Endothelial cell of umbilical vein (primary cell): Measurements from ENCODE around the gene HCN1. TPM values are rescaled to one million over a fixed set of nuclear protein-coding genes. Genes with fewer than 3 reads are reported as not detected.

ENCODE experiments used
- BruUV-seq: library from RNA; stranded (reverse); fragments of 400-500 nt; replicated peaks from 2 replicates; lab custom pipeline; 2021; lab: Mats Ljungman, UMichigan
- CTCF ChIA-PET: fragments of 300-600, 350-600 bp; sonication (Branson Sonifier 250); formaldehyde crosslinking; loops from one replicate; lab custom pipeline; 2021; ENCODE audit warnings: antibody characterized with exemption, inconsistent platforms; lab: Charles Lee
- POLR2A ChIA-PET: fragments of 300-600, 350-600 bp; sonication (Branson Sonifier 250); formaldehyde crosslinking; loops from one replicate; lab custom pipeline; 2021; ENCODE audit warnings: antibody characterized with exemption, inconsistent platforms; lab: Charles Lee
- DNase-seq: peaks from one replicate; pipeline ENCODE4 v3.0.0-alpha.2; 2011; ENCODE audit warnings: low read depth, low spot score
- FAIRE-seq: peaks from 2 replicates; lab custom pipeline; 2011; peaks lifted over from hg19 to GRCh38; lab: Jason Lieb, UNC
- H2AFZ ChIP-seq: 2 replicates; pipeline ENCODE4 v1.6.0; 2012; ENCODE audit warnings: low read depth, low read length, control low read depth, inconsistent platforms
- H3K27ac ChIP-seq: 2 replicates; pipeline ENCODE4 v1.5.1; 2011; ENCODE audit warnings: low read depth, mild to moderate bottlenecking, control low read depth, low read length, moderate library complexity; ENCODE audit not compliant: insufficient read depth
- H3K27me3 ChIP-seq, 2 experiments: 2 replicates each; pipeline versions ENCODE4 v1.6.0 to v1.6.1; 2011; ENCODE audit warnings: low read length in 2 of 2, mixed read lengths in 1 of 2; ENCODE audit not compliant: control insufficient read depth in 2 of 2, insufficient read depth in 2 of 2
- H3K36me3 ChIP-seq, 2 experiments: 2 replicates in 1 of 2; 3 replicates in 1 of 2; pipeline ENCODE4 v1.5.1; 2011; ENCODE audit warnings: low read length in 2 of 2, mild to moderate bottlenecking in 1 of 2, moderate library complexity in 1 of 2; ENCODE audit not compliant: control insufficient read depth in 2 of 2, insufficient read depth in 2 of 2; ENCODE audit errors: extremely low read depth in 1 of 2
- H3K4me1 ChIP-seq: 3 replicates; pipeline ENCODE4 v1.5.1; 2011; ENCODE audit warnings: mild to moderate bottlenecking, low read length; ENCODE audit not compliant: control insufficient read depth, insufficient read depth; ENCODE audit errors: extremely low read depth
- H3K4me2 ChIP-seq: 2 replicates; pipeline ENCODE4 v1.6.1; 2011; ENCODE audit warnings: low read length, control low read depth, mixed read lengths; ENCODE audit not compliant: insufficient read depth
- H3K4me3 ChIP-seq, 3 experiments: fragments of 200-600 bp in 1 of 3; sonication (generic), shearing (Covaris generic) in 1 of 3; replicated peaks in 1 of 3; 2 replicates each; pipeline ENCODE4 v1.5.1; 2011 to 2016; ENCODE audit warnings: control low read depth in 3 of 3, low read length in 3 of 3, mild to moderate bottlenecking in 2 of 3, inconsistent platforms in 1 of 3, low read depth in 1 of 3, moderate library complexity in 1 of 3; ENCODE audit not compliant: insufficient read depth in 1 of 3
- H3K79me2 ChIP-seq: 2 replicates; pipeline ENCODE4 v1.6.0; 2012; ENCODE audit warnings: low read length, inconsistent platforms; ENCODE audit not compliant: control insufficient read depth, insufficient read depth
- H3K9ac ChIP-seq: replicated peaks from 2 replicates; pipeline ENCODE3; 2011; ENCODE audit warnings: low read length, control low read depth; ENCODE audit not compliant: insufficient read depth; ENCODE audit errors: extremely low read depth
- H3K9me1 ChIP-seq: replicated peaks from 3 replicates; pipeline ENCODE4 v1.6.0; 2011; ENCODE audit warnings: mild to moderate bottlenecking, low read length; ENCODE audit not compliant: control insufficient read depth, insufficient read depth; ENCODE audit errors: extremely low read depth
- H3K9me3 ChIP-seq: replicated peaks from 2 replicates; pipeline ENCODE4 v1.5.1; 2012; ENCODE audit warnings: low read length, inconsistent platforms; ENCODE audit not compliant: control insufficient read depth, insufficient read depth
- H4K20me1 ChIP-seq: replicated peaks from 2 replicates; pipeline ENCODE3; 2011; ENCODE audit warnings: mild to moderate bottlenecking, low read length; ENCODE audit not compliant: control insufficient read depth, insufficient read depth; ENCODE audit errors: extremely low read depth
- CTCF ChIP-seq, 2 donors: IDR thresholded peaks; 1 replicate in 1 of 2; 2 replicates in 1 of 2; pipeline ENCODE4 v1.5.1; 2011; ENCODE audit warnings: low read length in 2 of 2, mild to moderate bottlenecking in 2 of 2, moderate library complexity in 2 of 2, control low read depth in 1 of 2, inconsistent platforms in 1 of 2, low read depth in 1 of 2; ENCODE audit not compliant: insufficient read depth in 1 of 2; ENCODE audit errors: extremely low read depth in 1 of 2
- EZH2 ChIP-seq: IDR thresholded peaks from 2 replicates; pipeline ENCODE4 v1.6.1; 2012; ENCODE audit warnings: borderline replicate concordance, low read depth, mild to moderate bottlenecking, moderate library complexity, low read length, inconsistent platforms; ENCODE audit not compliant: severe bottlenecking
- FOS ChIP-seq: IDR thresholded peaks from 2 replicates; pipeline ENCODE4 v1.6.1; 2011; ENCODE audit warnings: mild to moderate bottlenecking, low read length, moderate library complexity, borderline replicate concordance; ENCODE audit not compliant: insufficient read depth
- GATA2 ChIP-seq: IDR thresholded peaks from 2 replicates; pipeline ENCODE4 v1.7.0; 2011; ENCODE audit warnings: low read depth, mild to moderate bottlenecking, moderate library complexity, mixed read lengths, low read length; ENCODE audit not compliant: insufficient read length, insufficient read depth
- JUN ChIP-seq: IDR thresholded peaks from 2 replicates; pipeline ENCODE4 v1.6.1; 2011; ENCODE audit warnings: borderline replicate concordance, low read depth; ENCODE audit not compliant: insufficient read length, insufficient read depth
- MAX ChIP-seq: IDR thresholded peaks from 2 replicates; pipeline ENCODE4 v1.6.1; 2011; ENCODE audit not compliant: insufficient read depth, insufficient read length
- MYC ChIP-seq: IDR thresholded peaks from one replicate; pipeline ENCODE4 v1.6.1; 2011; ENCODE audit warnings: mild to moderate bottlenecking, low read depth, low read length
- POLR2A ChIP-seq: IDR thresholded peaks from 2 replicates; pipeline ENCODE4 v1.6.1; 2012; ENCODE audit warnings: low read depth, mild to moderate bottlenecking, control low read depth, low read length
- POLR2AphosphoS5 ChIP-seq: IDR thresholded peaks from 2 replicates; pipeline ENCODE4 v1.6.1; 2012; ENCODE audit warnings: low read depth, mild to moderate bottlenecking, control low read depth, low read length, moderate library complexity; ENCODE audit not compliant: insufficient read depth
- dilution Hi-C: fragments of 300-500 bp; cut with MboI; formaldehyde crosslinking; loops from one replicate; pipeline ENCODE4 v1.15.0; 2019; ENCODE audit warnings: low sequenced_read_pairs; ENCODE audit not compliant: extremely low pct_ligation_motif_present
- intact Hi-C: fragments of 100-400 bp; cut with micrococcal nuclease; formaldehyde crosslinking; loops from one replicate; pipeline ENCODE4 v1.10.0; 2022
- polyA plus RNA-seq, 4 experiments: library from polyadenylated mRNA; depleted of rRNA in 3 of 4; stranded (reverse) in 3 of 4; unstranded in 1 of 4; fragments of >200 nt; gene quantifications; 2 replicates each; pipeline versions ENCODE4 v1.2.1 to v1.2.3, GENCODE V29; 2011 to 2012; ENCODE audit warnings: missing spikeins in 1 of 4
- total RNA-seq: library from RNA; stranded (reverse); gene quantifications from 2 replicates; pipeline ENCODE4 v1.2.3, GENCODE V29; 2021

HCN1 gene
- total and polyA plus RNA-seq, 2 donors (not counting 3 experiments of a cell fraction or from before 2014, with no cell fraction given): not detected

GRCh38 chr5:45225571-45226031 lies 470.6 kb downstream of the HCN1 start:
- no peaks in the 10 kb centered on the region for H3K27me3 ChIP-seq
- no peaks in the 10 kb centered on the region for H3K9me1 ChIP-seq
- H3K27ac ChIP-seq: no peak overlapping the region
- no peaks in the 10 kb centered on the region for H3K79me2 ChIP-seq
- H3K9me3 ChIP-seq: peaks cover 4% of the 10 kb centered on the region
- no peak overlapping the region for H2AFZ ChIP-seq
- no TSS peak for BruUV-seq
- no peak for TF ChIP-seq POLR2AphosphoS5
- no peak for TF ChIP-seq FOS
- no peak for TF ChIP-seq MAX
- no peak for TF ChIP-seq GATA2
- dilution Hi-C loops (no loop called here), intact Hi-C loops (no loop called here)
- no peaks in the 10 kb centered on the region for H3K4me1 ChIP-seq
- no peaks in the 10 kb centered on the region for H4K20me1 ChIP-seq
- ChIA-PET CTCF (no interaction called here), POLR2A (no interaction called here)
- H3K4me3 ChIP-seq: no peak overlapping the region
- FAIRE-seq: no peak
- no peak overlapping the region for H3K4me2 ChIP-seq
- H3K36me3 ChIP-seq: no peaks in the 10 kb centered on the region
- DNase-seq: no peak
- no peak overlapping the region for H3K9ac ChIP-seq

GRCh38 chr5:45205403-45205961 lies 490.7 kb downstream of the HCN1 start:
- POLR2A ChIA-PET: no interaction called here
- no TSS peak for BruUV-seq
- H3K79me2 ChIP-seq: no peaks in the 10 kb centered on the region

More at GRCh38 chr5:45205403-45205961, 490.7 kb downstream of the HCN1 start:
- FAIRE-seq (no peak), DNase-seq (no peak)
- no peaks in the 10 kb centered on the region for H3K9me1 ChIP-seq
- dilution Hi-C loops (no loop called here), intact Hi-C loops (no loop called here)
- no peaks in the 10 kb centered on the region for H3K9me3 ChIP-seq
- H2AFZ ChIP-seq: no peak overlapping the region
- TF ChIP-seq MAX (no peak), JUN (no peak), GATA2 (no peak), MYC (no peak), POLR2A (no peak), EZH2 (no peak), CTCF (IDR thresholded peaks at IDR 0.05; ENCODE audit: extremely low read depth in 1 of 2, insufficient read depth in 1 of 2, low read depth in 1 of 2, low read length in 2 of 2) (no peak), POLR2AphosphoS5 (no peak), FOS (no peak)
- H3K27me3 ChIP-seq: no peaks in the 10 kb centered on the region
- H3K4me3 ChIP-seq: no peak overlapping the region
- no peak overlapping the region for H3K4me2 ChIP-seq
- no peak overlapping the region for H3K9ac ChIP-seq
- H3K27ac ChIP-seq: no peak overlapping the region
- CTCF ChIA-PET: no interaction called here
- H3K4me1 ChIP-seq: no peaks in the 10 kb centered on the region
- no peaks in the 10 kb centered on the region for H3K36me3 ChIP-seq
- H4K20me1 ChIP-seq: no peaks in the 10 kb centered on the region
